Dermis blood vessel endothelial cell (primary cell): ENCODE data around the gene PSD4. TPM values are rescaled to one million over a fixed set of nuclear protein-coding genes. Genes with fewer than 3 reads are reported as not detected.
A peak's percentile ranks its signal among the peaks of the same experiment; 100 is the strongest.

Source experiments
- DNase-seq: peaks from one replicate; pipeline ENCODE4 v3.0.0; 2010
- total RNA-seq: library from RNA; depleted of rRNA; stranded (reverse); fragments of >200 nt; gene quantifications from 2 replicates; pipeline ENCODE4 v1.2.3, GENCODE V29; 2014

The PSD4 gene
- total RNA-seq, 1 donor from 2014 or later: 0.34 TPM

DNA sequence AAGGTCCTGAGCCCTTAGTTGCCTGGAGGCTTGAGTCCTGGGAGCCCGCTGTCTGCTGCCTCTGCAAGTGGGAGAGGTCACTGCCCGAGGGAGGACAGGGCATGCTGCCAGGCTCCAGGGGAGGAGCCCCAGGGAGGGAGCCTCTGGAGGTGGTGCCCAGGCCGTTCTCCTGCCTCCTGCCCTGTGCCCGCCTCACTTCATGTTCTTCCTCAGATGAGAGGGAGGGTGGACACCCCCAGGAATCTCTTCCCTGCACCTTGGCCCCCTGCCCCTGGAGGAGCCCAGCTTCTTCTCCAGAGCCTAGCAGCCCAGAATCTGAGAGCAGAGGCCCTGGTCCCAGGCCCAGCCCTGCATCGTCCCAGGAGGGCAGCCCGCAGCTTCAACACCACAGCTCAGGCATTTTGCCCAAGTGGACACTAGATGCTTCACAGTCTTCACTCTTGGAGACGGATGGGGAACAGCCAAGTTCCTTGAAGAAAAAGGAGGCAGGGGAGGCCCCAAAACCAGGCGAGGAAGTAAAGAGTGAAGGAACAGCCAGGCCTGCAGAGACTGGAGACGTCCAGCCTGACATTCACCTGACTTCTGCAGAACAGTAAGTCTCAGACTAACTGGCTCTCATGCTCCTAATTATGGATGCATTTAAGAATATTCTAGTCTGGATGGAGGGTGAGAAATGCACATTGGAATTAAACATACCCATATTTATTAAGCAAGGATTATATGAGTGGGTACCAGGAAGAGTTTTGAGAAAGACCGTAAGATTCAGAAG lies 12.1 kb downstream of the PSD4 start:
- no peak for DNase-seq

DNA sequence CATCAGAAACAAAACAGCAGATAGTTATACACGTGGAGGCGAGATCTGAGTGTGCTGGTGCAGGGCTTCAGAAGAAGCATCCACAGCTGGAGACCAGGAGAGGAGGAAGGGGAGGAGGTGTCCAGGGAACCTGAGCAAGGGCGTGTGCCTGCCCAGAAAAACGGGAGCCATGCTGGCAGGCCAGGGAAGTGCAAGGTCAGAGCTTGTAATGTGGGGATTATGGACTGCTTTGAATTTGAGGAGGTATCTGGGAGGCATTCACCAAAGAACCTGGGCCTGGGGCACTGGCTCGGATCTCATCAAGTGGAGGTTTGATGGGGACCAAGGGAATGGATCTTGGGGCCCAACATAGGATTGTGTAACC lies 12.6 kb downstream of the PSD4 start:
- DNase-seq: no peak

DNA sequence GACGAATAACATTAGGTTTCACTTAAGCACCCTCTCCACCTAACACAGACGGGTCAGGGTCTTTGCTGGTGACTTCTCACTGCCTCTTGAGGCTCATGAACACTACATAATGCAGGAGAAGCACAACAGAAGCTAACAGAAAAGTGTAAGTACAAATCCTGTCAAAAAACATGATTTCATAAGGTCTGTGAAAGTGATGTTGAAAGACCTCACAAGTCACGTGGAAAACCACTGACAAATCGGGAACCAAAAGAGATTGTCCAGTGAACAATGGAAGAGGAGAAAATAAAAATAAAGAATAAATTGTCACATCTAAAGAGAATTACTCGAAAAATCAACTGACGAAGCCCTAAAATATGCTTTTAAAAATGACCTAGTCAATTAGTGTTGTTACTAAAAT lies 14.0 kb downstream of the PSD4 start:
- DNase-seq: no peak

DNA sequence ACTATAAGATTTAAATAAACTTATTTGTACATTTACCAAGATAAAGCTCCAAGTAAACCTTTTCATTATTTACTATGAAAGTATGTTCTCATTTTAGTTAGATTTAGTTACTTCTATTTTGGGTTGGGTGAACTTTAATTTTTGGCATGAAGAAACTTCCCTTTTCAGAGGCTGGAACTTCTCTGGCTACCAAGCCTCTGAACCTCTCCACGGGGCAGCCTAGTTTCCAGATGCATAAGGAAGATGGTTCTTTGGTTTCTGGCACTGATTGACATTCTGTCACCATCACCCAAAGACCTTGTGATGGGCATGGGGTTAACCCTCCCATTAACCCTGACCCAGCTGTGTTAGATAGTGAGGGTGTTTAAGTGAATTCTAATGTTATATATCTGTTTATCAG lies 17.1 kb downstream of the PSD4 start:
- no peak for DNase-seq

DNA sequence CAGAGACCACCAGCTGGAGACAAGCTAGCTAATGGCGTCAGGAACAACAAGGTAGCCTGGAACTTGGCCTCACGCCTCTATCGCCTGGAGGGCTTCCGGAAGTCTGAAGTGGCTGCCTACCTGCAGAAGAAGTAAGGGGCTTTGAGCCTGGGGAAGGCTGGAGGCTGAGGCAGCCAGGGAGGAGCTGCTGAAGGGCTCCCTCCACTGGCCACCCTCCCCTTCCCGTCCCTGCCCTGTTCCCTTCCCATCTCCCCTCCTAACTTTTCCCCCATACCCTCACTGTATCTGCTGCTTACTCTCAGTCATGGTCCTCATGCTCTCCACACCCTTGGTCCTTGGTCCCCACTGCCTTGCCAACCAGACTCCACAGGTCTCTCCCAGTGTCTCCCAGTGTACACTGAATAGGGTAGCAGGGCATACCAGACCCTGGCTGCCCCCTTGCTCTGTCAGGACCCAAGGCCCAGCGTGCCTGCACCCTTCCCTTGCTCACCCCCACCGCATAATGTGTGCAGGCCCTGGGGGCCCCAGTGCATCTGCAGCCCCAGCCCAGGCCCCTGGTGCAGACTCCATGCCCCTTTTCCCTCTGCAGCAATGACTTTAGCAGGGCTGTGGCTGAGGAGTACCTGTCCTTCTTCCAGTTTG lies 18.8 kb downstream of the PSD4 start:
- no peak for DNase-seq

DNA sequence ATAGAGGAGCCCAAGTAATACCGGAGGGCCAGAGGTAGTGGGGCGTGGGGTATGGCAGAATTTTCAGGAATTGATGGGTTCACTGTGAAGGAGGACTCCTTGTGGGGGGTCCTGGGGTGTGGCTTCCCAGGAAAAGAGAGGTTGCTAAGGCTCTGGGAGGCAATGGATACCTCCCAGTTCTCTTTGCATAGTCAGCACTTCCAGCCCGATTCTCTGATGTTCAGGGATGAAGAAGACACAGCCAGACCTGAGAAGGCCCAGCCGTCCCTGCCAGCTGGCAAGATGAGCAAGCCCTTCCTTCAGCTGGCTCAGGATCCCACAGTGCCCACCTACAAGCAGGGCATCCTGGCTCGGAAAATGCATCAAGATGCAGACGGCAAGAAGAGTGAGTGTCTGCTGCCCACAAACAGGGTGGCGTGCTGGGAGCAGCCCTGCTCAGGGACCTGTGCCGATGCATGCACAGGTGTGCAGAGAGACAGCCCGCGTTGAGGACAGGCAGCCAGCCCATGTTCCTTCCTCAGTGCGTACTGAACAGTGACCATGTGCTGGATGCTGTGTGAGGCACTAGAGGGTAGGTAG lies 22.2 kb downstream of the PSD4 start:
- no peak for DNase-seq

DNA sequence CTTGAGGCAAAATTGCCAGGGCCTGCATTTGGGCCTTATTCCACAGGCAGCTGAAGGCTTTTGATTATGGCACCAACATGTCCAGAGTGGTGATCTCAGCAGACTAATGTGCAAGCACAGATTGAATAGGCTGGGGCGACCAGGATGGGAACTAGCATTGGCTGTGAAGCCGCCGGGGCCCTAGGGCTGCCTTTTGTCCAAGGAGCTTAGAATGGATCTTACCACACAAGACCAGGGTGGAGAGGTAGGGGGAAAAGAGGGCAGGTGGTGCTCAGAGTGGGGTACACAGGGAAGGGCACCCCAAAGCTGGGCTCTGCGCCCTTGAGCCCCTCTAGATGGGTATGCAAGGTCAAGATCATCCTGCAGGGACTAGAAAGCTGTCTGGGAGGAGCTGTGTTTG lies 23.1 kb downstream of the PSD4 start:
- no peak for DNase-seq

DNA sequence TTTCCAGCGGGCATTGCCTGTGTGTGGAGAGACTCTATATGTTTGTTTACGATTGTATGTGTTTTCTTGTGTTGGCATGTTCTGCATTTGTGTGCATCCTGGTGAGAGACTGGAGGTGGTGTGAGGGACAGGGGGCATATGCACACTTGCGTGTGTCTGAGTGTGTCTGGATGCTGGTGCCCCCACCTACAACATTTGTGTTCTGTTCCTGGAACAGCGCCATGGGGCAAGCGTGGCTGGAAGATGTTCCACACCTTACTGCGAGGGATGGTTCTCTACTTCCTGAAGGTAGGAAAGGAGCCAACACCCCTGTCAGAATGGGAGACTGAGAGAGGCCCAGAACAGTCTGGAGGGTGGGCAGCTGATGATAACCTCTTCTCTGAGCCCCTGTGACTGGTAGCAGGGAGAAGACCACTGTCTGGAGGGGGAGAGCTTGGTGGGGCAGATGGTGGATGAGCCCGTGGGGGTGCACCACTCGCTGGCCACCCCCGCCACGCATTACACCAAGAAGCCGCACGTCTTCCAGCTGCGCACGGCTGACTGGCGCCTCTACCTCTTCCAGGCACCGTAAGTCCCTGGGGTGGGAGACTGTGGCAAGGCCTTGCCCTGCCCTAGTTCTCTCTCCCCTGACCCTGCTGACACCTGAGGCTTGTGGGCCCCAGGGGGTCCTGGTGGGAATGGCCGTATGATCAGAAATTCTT lies 23.7 kb downstream of the PSD4 start:
- DNase-seq: no peak

DNA sequence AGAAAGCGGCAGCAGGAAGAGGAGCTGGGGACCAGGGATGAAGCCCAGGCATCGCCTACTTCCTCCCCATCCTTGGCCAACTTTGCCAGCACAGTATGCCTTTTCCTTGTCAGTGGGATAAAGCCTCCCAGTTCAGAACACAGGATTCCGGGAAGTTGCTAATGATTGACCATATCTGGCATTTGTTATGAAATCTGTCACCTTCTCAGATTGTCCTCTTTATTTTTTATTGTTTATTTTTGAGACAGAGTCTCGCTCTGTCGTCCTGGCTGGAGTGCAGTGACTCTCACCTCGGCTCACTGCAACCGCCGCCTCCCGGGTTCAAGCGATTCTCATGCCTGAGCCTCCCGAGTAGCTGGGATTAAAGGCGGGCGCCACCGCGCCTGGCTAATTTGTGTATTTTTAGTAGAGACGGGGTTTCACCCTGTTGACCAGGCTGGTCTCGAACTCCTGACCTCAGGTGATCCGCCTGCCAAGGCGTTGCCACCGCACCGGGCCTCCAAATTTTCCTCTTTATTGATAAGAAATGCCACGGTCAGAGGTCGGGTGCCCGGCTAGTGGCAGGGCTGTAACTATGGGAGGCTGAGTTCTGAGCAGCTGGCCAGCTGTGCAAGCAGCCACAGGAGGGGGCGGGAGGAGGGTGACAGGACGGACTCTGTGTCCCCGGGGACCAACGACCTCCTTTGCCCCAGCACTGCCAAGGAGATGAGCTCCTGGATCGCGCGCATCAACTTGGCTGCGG lies 24.4 kb downstream of the PSD4 start:
- DNase-seq: no peak

DNA sequence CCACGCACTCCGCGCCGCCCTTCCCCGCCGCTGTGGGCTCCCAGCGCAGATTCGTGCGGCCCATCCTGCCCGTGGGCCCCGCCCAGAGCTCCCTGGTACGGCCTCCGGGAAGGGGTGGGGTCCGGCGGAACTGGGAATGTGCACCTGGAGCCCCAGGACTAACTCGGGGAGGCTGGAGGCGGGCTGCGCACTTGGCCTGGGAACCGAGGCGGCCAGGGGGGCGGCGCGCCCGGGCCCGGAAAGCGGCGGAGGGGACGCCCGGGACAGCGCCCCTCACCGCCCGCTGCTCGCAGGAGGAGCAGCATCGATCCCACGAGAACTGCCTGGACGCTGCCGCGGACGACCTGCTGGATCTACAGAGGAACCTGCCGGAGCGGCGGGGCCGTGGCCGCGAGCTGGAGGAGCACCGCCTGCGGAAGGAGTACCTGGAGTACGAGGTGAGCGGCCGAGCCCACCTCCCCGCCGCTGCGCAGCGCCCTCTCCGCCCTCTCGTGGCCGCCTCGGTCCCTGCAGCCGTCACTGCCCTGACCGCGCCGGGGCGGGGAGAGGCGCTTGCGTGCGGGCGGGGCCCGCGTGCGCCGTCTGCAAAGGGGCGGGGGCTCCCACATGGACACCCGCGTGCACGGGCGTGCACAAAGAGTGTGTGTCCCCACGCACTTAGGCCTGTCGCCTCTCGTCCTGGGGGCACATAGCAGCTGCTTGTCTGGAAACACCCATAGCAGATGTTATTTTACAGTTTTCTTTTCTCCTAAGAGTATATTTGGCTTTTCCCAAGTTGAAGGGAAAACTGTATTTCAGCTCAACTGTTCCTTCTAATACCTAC lies 25.2 kb downstream of the PSD4 start:
- peak; percentile 83 for DNase-seq

DNA sequence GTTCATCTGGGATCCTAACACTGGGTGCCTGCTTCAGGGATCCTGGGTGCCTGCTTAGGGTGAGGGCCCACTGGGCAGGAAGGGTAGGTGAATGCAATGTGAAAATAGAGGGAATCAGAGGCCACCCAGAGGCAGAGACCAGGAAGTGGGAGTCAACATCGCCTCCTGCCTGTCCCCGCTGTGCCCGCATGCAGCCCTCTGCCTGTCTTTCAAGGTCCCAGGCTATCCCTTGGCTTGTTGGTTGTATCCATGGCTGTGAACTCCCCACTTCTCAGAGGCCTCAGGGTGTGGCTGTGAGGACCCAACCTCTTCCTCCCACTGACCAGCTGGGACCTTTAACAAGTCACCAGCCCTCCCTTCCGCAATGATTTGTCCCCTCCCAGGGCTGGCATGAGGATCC lies 26.5 kb downstream of the PSD4 start:
- DNase-seq: no peak

DNA sequence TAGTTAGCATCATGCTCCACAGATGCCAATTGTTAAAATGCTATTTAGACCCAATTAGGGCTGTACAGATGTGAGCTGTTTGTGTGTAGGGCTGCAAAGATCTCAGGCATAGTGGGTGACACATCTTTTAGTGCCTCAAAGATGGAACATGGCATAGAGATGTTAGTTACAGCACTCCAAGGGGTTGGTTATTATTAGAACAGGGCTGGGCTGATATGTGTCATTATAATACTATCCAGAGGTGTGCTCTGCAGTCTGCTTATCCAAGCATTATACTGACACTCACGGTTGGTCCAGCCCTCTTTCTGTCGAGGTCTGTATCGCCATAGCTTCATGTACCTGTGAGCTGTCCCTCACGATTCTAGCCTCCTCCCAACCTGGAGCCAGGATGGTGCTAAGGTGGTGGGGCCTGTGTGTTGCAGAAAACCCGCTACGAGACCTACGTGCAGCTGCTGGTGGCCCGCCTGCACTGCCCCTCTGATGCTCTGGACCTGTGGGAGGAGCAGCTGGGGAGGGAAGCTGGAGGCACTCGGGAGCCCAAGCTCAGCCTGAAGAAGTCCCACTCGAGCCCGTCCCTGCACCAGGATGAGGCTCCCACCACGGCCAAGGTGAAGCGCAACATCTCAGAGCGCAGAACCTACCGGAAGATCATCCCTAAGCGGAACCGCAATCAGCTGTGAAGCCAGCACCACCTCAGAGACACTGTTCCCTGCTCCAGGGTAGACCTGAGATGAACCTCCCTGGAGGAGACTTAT lies 27.1 kb downstream of the PSD4 start:
- no peak for DNase-seq

DNA sequence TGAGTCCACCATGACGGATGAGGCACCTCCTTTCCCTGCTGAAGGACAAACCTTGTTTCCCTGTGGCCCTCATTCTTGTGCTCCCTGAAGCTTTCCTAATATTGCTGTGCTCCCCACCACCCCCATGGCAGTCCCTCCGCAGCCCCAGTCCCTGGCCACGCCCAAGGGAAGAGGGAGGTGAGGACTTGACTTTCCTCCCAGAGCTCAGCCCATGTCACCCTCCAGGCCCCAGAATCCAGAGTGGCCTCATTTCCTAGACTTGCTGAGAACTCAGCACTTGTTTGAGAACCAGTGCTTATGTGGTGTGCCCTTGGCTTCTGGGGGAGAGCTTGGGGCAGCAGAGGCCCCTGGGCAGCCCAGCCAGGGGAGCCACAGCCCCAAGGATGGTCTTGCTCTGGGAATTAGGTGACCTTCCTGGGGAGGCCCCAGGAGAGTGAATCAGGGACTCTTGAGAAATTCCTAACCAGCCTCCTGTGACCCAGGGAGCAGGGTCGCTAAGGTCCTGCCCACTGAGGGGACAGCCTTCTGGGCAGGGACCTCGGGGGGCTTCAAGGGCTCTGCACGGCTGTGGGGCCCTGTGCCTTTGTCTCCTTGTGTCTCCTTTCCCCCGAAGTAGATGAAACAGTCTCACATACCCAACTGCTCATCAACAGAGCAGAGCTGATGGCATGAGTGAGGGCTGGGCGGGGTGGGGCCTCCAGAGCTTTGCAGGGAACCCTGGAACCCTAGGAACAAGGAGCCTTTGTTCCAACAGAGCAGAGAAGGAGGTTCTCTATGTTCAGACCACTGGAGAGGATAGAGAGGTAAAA lies 27.9 kb downstream of the PSD4 start:
- DNase-seq: no peak

DNA sequence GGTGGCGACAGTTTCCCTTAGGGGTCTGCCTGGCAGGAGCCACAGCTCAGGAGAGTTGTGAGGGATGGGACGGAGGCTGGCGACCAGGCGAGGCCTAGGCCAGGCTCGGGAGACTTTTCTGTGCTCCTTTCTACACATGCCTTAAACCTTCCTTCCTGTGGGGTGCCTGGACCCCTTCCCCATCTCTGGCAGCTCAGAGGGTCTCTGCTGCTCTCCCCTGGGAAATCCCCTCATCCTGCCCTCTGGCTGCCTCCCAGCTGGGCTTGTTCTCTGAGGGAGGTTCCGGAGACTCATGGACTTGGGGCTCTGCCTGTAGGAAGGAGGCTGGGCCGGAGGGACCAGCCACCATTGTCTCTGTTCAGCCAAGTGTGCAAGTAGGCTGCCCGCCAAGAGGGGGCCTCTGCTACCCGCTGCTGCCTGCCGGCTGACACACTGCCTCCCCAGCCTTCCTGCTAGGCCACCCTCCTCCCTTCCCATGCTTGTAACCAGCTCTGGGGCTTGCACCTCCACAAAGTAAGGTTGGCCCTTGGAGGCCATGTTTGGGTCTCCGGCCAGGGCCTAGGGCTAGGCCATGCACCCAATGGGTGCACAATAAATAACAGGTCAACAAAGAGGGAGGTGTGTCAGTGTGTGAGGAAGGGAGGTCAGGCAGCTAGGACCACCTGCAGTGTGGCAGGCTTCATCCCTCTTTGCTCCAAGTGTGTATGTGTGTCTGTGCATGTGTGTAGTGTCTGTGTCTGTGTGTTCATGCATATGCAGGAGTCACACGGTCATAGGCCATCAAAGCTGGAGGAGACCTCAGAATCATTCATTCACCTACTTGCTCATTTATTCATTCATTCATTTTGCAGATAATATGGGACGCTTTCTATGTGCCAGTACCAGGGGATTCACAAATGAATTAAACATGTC lies 28.8 kb downstream of the PSD4 start:
- DNase-seq: no peak

DNA sequence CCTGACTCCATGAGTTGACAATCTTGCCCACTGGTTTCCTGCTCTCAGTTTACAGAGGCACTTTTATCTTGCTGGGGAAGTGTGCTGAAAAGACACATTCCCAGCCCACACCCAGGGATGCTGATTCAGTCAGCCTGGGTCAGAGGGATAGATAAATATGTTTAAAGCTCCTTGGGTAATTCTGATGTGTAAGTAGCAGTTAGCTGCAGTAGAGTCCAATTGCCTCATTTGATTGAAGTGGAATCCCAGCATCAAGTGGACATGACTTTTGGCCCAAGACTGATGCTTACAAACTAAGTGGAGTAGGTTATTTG lies 29.4 kb downstream of the PSD4 start:
- DNase-seq: no peak

DNA sequence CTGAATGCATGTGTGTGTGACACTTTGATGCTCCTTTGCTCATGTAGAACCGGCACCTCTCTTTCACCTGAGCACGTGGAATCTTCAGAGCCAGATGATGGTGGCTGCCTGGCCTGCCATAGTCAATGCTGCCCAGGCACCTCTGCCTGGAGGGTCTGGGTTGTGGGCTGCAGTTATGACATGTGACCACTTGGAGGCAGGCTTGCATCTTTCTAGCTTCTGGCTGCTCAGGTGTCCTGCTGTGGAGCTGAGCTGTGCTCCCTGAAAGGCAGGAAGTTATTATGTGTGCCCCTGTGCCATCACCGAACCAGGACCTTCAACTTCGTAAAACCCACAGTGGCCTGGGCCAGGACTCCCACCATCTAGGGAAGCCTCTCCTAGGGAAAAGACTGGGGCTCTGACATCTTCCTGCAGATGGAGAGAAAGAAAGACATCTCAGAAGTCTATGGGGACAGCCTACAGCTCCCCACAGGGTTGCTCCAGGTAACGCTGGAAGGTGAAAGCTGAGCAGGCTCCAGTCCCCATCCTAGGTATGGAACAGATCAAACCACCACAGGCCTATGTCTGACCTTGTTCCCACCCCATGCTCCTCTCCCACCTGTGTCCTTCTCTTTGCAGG lies 30.2 kb downstream of the PSD4 start:
- DNase-seq: peak; percentile 85

DNA sequence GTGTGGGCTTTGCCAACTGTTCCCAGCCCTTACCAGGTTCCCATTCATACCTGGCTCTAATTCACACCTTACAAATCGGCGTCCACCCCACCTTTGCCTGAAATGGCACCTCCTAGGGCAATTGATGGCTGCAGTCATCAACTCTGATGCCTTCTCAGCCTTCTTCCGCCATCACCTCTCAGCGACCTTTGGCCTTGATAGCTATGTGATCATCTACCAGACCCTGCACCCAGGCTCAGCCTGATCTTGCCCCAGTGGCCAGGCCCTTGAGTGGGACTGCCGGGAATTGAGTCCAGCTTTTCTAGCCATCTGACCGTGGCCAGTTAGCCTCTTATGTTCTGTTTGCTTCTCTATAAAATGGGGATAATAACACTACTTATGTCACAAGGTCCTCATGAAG lies 32.5 kb downstream of the PSD4 start:
- no peak for DNase-seq

DNA sequence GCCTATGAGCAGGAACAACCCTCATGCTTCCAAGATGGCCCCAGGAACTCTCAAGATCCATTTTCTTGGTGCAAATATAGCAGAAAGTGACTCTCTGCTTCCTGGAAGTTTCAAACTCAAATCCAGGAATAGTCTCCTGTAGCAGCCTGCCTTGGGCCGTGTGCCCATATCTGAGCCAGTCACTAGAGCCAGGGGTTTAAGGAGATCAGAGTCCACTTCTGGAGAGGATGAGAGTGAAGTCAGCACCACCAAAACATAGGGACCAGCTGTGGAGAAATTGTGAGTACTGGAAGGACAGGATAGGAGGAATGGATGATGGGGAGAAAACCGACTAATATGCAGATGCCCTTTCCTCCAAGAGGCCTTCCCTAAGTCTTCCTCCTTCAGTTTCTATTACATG lies 33.2 kb downstream of the PSD4 start:
- no peak for DNase-seq

DNA sequence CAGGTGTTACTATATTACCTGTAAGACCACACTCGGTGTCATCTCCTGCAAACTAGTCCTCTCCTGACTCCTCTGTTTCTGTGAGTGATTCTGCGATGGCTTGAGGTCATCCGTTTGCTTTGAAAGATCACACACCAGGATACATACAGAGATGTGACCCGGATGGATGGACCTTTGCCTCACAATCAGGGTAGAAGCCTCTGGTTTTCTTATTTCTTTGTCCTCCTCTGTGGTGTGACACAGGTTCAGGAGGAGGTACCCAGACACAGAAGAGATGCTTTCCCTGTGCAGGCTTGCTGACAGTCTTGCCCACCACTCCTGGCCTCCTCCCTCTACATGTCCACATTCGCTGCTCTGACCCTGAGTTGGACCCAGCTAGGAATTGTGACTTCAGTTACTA lies 34.6 kb downstream of the PSD4 start:
- DNase-seq: no peak
